Midbrain (tissue), 1 donor: ENCODE results near the gene ZDHHC7.
"Not testable (repeated sequence)": the region's sequence is repeated elsewhere in the genome, so short reads cannot be mapped to it uniquely, and the experiment has no call there.

Experiments
- DNase-seq: peaks from one replicate; lab custom pipeline; 2025; lab: John Stamatoyannopoulos, UW

ZDHHC7 gene, protein sequence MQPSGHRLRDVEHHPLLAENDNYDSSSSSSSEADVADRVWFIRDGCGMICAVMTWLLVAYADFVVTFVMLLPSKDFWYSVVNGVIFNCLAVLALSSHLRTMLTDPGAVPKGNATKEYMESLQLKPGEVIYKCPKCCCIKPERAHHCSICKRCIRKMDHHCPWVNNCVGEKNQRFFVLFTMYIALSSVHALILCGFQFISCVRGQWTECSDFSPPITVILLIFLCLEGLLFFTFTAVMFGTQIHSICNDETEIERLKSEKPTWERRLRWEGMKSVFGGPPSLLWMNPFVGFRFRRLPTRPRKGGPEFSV

DNA sequence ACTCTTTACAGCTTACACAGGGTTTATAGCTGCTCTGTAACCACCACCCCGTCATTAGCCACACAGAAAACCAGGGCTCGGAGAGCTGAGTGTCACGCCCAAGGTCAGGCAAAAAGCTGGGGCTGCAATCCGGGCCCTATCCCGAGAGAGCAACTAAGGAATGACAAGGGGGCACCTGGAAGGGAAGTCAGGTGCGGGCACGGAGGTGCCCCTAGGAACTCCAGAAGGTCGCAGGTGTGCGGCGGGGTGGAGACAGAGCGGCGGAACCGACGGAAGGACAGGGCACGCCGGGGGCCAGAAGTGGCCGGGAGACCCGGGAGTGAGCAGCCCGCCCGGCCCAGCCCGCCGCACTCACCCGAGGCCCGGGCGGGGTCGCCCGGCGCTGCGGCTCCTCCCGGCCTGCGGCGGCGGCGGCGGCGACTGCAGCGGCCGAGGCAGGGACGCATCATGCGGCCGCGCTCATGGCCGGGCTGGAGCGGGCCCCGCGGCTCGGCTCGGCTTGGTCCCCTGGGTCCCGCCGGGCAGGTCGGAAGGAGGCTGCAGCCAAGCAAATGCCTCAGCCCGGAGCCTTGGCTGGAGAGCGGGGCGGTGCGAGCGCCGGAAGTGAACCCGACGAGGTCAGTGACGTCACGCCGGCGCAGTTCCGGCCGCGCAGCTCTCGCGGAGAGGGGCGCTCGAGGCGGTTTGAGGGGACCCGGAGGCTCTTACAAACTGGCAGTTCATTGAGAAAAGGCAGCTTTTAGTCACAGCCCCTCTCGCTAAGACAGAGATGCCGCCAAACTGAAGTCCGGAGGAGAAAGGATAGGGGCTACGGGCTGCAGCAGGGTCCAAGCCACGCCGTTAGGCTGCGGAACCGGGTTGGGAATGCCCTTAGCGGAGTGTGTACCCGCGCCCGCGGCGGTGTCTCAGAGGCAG is at the start of gene ZDHHC7:
TSS of gene ZDHHC7 (minus strand) at position 605 of the 915 bp plus-strand sequence. CDS start 20,917 bp downstream, outside the sequence.
- DNase-seq, result peak; percentile 92

DNA sequence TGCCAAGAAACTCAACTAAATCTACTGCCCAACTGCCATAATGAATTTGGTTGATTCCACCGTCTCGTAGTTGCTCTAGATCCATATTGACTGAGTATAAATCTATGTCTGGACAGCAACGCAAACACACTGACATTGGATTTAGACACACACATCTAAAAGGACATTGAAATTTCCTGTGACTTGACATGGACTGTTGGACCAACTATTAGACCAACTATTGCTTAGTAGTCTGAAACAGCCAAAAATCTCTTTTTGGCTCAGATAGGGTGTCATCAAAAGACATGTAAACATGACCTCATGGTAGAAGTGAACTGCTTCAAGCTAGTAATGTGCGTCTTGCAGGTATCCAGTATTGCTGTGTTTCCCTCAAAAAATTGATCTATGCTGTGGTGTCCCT is 47.6 kb upstream of the ZDHHC7 start:
- DNase-seq, result no peak

DNA sequence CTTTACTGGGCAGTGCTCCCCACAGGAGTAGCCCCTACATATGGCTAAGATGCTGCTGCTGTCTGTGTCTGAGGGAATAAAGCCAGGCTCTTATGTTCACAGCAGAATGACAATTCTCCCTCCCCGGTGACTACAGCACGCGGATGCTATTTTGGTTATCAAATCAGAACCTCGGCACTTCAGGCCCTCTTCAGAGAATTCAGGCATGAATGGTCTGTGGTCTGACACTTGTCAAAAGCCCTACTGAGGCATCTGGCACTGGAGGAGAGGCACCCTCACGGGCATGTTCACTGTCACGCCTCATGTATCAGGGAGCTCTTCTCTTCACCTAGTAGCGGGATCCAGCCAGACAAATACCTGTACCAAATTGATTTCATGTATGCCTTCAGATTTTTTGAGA is 46.6 kb upstream of the ZDHHC7 start:
- DNase-seq, result no peak

DNA sequence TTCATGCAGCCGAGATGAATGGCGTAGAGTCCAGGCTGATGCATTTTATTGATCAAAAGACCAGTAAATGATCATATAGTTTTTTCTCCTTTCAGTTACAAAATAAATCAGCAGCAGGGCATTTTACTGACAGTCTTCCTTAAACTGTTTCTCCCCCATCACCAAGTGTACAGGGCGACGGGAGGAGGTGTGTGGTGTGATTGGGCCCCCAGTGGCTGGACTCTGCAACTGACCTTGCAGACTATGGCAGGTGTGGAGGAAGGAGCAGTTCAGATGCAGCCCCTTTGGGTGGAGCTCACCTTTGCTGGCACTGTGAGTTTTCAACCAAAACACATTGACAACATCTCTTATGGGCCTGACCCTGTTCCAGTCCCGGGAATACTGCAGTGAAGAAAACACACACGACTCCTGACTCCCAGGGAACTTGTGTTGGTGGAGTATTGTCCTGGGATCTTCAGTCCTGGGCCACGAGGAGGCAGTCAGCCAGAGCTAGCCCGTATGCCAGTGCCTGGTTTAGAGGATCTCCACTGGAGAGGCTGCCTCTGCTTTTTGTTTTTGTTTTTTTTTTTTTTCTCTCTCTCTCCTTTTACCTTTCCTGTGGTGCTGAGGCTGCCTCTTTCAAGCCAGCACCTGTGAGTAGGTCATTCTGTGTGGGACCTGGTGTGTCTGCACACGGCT is 46.0 kb upstream of the ZDHHC7 start:
- no peak for DNase-seq

DNA sequence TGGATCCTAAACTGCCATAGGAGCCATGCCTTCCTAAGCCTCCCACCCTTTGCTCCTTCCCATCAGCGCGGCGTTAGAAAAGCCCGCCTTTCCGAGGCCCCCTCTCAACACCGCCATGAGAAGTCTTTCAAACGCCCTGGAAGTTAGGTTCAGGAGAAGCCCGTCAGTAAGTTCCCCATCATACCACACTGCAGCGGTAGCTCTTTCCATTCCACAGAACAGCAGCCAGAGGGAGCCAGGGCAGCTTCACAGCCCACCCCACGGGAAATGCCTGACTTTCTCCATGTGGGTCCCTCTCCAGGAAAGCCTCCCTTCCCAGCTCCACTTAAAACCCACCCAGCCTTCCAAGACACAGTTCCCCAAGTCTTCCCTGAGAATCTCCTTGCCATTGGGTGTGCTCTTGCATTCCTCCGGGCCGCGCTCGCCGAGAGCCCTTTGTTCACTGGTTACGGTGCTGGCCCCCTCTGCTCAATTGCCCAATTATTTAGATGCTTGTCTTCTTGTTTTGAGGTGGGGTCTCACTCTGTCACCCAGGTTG is 44.9 kb upstream of the ZDHHC7 start:
- peak; percentile 44 for DNase-seq

DNA sequence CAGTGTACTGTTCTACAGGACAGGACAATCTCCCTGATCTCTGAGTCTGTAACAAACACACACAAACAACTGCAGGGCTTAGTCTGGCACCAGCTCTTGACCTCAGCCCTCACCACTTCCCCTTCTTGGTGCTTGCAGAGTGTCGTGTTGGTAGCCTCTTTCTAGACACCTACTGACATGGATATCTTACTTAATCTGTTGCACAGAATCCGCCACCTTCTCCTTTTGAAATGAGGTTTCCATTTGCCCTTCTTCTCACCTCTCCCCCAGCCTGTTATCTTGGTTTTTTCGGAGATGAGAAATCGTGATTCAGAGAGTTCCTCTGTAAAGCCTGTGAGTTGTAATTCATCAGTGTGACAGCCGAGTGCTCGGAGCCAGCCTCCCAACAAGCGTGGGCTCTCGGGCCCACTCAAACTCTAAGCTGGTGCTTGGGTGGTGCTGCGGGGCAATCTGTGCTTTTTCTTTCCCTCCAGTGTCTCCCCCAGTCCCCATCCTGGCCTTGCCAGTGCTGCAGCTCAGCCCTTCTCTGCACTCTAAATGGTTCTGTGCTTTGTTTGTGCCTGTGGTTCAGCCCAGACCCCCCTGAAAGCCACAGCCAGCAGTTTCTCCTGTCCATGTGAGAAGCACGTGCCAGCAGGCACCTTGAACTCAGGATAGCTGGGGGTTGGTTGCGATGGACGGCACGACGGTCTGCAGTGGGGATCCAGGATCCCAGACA is 44.3 kb upstream of the ZDHHC7 start:
- peak; percentile 47 for DNase-seq

DNA sequence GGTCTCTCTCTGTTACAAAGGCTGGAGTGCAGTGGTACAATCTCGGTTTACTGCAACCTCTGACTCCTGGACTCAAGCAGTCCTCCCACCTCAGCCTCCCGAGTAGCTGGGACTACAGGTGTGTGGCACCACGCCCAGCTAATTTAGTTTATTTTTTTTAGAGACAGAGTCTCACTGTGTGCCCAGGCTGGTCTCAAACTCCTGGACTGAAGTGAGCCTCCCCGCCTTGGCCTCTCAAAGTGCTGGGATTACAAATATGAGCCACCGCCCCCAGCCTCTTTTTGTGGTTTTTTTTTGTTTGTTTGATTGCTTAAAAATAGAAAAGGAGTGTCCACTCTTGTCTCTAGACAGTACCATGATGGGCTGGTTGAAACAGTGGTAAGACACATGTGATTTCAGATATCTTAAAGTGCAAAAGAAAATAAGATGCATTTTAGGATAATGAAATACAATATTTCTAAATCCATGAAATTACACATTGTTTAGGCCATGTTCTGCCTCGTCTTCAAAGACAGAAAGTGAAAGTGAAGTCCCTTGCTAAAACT is 43.7 kb upstream of the ZDHHC7 start:
- no peak for DNase-seq

DNA sequence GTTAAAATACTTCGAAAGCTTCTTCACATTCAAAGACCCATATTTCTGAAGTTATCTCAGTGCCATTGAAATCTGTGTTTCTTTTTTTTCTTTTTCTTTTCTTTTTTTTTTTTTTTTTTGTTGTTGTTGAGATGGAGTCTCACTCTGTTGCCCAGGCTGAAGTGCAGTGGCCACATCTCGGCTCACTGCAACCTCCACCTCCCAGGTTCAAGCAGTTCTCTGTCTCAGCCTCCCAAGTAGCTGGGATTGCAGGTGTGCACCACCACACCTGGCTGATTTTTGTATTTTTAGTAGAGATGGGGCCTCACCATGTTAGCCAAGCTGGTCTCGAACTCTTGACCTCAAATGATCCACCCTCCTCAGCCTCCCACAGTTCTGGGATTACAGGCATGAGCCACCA is 43.0 kb upstream of the ZDHHC7 start:
- not testable (repeated sequence) for DNase-seq

DNA sequence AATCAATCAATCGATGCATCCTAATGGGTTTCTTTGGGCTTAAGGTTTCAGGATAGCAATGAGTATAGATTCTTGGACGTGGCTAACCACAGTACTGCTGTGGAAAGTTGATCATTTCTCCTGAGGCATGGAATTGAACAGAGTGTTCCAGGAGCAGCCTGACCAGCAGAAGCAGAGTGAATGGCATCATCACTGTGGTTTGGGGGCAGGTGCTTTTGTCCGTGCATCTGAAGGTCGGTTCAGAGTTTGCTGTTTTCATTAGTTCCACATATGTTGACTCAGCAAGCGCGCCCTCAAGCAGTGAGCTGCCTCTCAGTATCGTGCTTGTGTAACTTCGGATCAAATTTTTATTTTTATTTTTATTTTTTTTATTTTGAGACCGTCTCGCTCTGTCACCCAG is 41.2 kb upstream of the ZDHHC7 start:
- no peak for DNase-seq

DNA sequence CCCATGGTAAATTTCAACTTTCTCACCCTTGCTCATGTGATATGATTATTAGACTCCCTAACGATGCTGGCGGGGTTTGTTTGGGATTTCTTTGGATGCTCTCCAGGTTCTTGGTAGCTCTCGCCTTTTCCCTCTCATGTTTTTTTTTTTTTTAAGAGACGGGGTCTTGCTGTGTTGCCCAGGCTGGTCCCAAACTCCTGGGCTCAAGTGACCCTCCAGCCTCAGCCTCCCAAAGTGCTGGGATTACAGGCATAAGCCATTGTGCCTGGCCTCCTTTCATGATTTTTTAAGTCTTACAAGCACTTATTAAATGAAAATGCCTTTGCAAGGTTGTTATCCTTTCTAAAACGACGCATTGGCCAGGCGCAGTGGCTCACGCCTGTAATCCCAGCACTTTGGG is 40.3 kb upstream of the ZDHHC7 start:
- DNase-seq, result no peak

DNA sequence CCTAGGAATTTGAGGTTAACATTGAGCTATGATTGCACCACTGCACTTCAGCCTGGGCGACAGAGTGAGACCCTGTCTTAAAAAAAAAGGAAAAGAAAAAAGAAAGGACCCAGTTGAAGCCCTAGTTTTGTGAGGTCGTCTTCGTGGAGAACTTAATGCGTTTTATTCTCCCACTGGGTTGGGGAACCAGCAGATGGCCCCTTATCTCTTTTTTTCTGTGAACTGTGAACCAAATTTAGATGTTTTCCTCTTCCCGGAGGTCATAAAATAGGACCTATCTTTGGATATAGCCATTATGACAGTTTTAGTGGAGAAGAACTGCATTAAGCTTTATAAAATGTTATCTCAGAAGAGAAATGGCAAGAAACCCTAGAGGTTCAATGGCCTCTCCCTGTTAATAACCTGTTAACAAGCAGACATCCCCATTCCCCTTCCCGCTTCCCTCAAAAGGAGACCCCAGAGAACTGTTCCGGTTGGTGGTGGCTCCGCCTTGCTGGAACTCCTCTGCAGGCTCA is 39.8 kb upstream of the ZDHHC7 start:
- no peak for DNase-seq

DNA sequence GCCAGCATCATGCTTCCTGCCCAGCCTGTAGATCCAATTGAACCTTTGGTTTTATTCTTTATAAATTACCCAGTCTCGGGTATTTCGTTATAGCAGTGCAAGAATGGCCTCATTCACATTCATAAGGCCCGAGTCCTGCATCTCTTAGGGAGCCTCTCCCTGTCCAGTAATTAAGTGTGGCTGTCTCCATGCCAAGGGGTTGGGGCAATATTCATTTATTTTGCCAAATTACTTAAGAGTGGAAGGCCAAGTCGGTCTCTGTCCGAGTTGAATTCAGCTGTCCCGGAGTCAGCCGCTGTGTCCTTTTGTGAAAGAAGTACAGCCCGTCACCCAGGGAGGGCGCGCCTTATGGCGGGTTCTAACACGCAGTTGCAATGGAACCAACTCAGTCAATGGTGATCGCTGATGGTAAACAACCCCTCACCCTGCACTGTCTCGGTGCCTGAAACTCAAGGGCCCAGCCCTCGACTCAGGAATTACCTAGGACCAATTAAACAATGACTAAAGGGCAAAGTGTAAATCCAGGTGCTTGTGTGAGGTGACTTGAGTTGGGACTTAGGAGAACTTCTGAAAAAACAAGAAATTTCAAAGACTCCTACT is 38.5 kb upstream of the ZDHHC7 start:
- DNase-seq, result no peak

DNA sequence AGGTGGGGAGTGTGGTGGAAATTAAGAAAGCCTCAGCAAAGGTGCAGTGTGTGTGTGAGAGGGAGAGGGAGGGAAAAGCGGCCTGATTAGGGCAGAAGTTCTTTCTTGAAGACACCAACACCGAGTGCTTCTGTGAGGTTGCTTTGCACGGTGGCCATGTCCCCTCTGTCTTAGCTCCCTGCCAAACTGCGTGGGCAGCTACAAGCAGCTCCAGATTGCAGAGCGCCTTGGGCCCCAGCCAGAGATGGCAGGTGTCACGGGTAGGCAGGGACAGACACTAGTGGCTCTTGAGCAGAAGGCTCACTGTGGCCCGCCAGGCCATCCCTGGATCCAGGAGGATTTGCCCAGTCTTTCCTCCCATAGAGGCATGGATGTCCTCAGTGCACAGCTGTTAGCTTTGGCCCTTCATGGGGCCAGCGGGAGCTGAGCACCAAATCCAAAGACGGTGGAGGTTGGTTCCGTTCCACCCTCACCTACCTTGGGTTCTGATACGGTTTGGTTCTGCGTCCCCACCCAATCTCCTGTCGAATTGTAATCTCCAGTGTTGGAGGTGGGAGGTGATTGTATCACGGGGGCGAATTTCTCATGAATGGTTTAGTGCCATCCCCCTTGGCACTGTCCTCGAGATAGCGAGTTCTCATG is 37.7 kb upstream of the ZDHHC7 start:
- DNase-seq, result no peak

DNA sequence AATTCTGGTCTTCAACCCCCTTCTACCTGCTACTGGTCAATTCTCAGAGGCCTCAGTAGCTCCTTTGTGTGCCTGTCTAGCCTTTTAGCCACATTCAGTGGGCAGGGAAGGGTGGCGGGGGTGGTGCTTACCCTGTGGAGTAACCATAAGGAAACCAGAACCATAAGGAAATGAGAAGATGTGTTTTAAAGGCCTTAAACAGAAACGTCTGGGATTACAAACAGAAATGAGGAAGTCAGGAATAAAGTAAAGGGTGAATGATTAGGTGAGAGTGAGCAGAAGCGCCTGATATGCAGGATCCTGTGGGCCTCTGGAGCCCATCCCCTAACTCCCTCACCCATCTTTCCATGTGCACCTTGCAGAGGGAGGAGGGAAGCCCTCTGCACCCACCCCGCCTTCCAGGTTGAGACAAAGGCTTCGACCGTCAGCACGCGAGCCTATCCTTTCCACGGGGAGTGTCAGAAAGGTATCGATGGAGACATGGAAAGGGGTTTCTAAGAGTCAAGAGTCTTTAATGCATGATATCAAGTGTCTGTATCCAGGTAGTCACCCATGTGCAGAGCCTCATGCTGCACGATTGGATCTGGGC is 36.6 kb upstream of the ZDHHC7 start:
- DNase-seq, result no peak

DNA sequence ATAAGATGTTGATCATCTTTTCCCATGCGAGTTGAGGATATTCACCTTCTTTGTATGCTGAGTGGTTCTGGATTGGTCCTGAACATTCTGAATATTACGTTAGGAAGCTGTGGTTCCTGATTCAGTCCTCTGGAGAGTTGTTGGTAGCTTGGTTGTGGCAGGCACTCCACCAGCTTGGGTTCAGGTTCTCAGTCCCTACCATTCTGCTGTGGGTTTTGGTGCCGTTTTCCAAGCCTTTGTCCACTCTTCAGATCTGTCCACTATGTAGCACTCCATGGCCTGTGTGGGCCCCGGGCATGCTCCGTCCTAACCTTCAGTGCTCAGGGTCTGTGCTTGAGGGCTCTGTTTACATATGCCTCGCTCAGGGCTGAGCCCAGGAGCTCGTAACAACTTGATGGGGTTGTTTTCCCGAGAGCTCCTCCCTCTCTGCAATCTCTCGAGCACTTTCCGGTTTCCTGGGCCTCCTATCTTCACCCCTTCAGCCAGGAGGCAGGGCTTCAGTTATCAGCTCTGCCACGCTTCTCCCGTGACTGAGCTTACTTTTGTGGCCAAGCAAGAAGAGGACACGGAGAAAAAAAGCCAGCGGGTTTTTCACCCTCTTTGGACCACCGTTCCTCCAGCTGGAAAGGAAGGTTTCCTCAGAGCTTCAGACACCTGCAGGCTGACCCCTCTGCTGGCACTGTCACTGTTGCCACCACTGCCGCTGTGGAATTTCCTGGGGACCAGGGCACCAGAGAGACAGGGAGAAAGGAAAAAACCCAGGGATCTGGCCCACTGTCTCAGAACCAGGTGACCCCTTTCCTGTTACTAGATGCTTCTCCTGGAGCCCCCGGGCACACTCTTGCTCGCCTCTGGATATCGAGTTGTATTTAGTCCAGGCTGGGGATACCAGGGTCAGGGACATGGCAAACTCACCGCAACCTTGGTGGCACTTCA is 35.9 kb upstream of the ZDHHC7 start:
- DNase-seq, result no peak

DNA sequence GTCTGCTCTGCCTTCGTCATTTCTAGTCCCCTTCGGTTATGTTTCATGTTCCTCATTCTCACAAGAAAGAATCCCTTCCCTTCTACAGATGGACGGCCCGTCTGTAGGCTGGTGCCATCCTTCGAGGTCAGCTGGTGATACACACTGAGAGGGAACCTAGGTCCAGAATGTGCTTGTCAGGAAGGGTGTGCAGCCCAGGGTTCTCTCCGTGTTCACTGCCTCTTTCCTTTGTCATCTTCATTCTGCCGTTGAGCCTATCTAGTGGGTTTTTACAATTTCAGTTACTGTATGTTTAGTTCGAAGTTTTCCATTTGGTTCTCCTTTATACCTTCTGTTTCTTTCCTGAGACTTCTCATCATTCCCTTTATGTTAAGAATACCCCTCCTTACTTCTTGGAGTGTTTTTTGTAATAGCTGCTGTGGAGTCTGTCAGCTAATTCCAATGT is 35.2 kb upstream of the ZDHHC7 start:
- no peak for DNase-seq

DNA sequence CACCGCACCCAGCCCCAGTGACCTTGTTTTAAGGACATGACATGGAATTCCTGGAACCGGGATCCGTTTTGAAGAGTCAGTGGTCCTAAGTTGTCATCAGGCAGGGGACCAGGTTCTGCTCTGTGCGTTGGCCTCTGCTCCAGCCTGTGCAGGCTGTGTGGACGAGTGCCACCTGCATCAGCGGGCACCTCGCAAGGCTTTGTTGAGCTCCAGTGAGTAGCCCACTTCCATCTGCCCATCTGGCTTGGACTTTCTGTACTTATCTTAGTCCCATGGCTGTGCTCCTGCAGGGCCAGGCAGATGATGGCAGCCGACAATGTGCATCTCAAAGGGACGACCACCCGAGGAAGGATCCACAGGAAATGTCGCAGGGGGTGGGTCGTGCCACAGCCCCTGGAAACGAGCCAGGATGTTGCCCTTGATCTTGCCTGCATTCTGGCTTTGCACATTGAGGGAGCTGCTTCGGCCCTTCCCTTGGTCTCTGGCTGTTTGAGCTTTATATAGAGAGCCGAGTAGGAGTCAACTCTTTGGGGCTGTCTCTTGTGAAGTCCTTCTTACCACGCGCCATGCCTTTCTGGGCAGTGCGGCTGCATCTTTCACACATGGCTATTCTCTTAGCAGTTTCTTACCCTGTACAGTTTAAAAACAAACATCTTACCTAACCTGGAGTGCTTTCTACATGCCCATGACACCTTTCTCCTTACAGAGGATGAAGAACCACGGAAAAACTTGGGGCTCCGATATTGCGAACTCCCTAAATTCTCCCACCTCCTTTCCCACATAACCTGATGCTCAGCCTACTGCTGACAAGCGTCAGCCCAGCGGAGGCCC is 34.5 kb upstream of the ZDHHC7 start:
- DNase-seq, result no peak

DNA sequence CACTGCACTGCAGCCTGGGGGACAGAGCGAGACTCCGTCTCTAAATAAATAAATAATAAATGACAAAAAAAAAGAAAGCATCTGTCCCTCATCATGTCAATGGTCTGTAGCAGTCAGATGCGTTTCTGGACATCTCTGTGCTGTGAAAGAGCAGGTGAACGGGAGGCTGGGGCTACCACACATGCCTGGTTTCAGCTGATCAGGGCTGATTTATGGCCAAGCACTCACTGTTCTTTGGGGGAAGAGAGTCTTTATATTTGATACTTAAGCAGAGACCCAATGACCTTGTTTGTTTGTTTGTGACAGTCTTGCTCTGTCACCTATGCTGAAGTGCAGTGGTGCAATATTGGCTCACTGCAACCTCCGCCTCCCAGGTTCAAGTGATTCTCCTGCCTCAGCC is 33.7 kb upstream of the ZDHHC7 start:
- DNase-seq, result no peak
